Measurements from ENCODE around the gene MYOG.

- TF ChIP-seq CTCF (IDR thresholded peaks at IDR 0.05) (no peak), POLR2AphosphoS5 (IDR thresholded peaks at IDR 0.05) (no peak)
These were observed 14.7 kb upstream of the MYOG start for GRCh38 chr1:203100516-203100869.
